Measurements from ENCODE around the gene MAP1LC3B2.

MAP1LC3B2 gene

DNA sequence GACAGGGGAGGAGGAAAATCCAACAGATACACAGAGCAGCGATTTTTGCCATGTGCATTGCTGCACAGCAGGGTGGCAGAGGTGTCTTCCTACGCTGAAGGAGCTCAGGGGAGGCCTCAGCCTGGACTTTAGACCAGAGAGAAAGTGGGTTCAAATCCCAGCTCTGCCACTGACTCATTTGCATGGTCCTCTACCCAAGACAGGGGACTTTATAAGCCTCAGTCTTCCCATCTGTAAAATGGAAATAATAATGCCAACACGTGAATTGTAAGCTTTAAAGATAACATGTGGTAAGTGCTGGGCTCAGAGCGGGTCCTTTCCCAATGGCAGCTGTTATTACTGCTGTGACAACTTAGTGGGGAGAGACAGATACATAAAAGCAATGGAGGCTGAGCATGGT, 62.0 kb downstream of the MAP1LC3B2 start:
- no peak overlapping the region for H3K27ac ChIP-seq (replicated peaks)
- DNase-seq (ENCODE audit: low read depth in 1 of 2, low spot score in 1 of 2) = no peak
- no peaks in the 10 kb centered on the region for H3K27me3 ChIP-seq (ENCODE audit: insufficient read depth, poor library complexity, severe bottlenecking)
- TF ChIP-seq GABPA (IDR thresholded peaks at IDR 0.05; ENCODE audit: low read depth) (no peak), CTCF (IDR thresholded peaks at IDR 0.05; ENCODE audit: insufficient read depth, low read length) (no peak), POLR2AphosphoS5 (IDR thresholded peaks at IDR 0.05; ENCODE audit: low read depth) (no peak), SPI1 (IDR thresholded peaks at IDR 0.05; ENCODE audit: borderline replicate concordance, low read depth) (no peak)
- TF ChIP-seq, protein P1, sequence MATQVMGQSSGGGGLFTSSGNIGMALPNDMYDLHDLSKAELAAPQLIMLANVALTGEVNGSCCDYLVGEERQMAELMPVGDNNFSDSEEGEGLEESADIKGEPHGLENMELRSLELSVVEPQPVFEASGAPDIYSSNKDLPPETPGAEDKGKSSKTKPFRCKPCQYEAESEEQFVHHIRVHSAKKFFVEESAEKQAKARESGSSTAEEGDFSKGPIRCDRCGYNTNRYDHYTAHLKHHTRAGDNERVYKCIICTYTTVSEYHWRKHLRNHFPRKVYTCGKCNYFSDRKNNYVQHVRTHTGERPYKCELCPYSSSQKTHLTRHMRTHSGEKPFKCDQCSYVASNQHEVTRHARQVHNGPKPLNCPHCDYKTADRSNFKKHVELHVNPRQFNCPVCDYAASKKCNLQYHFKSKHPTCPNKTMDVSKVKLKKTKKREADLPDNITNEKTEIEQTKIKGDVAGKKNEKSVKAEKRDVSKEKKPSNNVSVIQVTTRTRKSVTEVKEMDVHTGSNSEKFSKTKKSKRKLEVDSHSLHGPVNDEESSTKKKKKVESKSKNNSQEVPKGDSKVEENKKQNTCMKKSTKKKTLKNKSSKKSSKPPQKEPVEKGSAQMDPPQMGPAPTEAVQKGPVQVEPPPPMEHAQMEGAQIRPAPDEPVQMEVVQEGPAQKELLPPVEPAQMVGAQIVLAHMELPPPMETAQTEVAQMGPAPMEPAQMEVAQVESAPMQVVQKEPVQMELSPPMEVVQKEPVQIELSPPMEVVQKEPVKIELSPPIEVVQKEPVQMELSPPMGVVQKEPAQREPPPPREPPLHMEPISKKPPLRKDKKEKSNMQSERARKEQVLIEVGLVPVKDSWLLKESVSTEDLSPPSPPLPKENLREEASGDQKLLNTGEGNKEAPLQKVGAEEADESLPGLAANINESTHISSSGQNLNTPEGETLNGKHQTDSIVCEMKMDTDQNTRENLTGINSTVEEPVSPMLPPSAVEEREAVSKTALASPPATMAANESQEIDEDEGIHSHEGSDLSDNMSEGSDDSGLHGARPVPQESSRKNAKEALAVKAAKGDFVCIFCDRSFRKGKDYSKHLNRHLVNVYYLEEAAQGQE (IDR thresholded peaks at IDR 0.05; ENCODE audit: insufficient replicate concordance, low read depth) = no peak
- H3K4me3 ChIP-seq (replicated peaks; ENCODE audit: insufficient read depth, low read length) = no peak overlapping the region

DNA sequence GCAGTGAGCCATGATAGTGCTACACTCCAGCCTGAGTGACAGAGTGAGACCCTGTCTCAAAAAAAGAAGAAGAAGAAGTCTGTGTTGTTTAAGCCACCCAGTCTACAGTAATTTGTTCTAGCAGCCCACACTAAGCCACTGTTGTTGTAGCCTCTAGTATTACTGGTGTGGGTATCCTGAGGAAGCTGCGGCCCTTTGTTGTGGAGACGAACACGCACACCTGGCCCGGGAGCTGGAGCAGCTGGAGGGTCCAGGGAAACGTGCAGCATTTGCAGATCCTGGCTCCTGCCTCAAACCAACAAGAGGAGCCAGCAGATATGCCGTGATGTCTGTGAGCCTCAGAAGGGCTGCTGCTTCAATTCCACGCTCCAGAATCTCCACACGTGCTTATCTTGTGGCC, 65.3 kb downstream of the MAP1LC3B2 start:
- TF ChIP-seq SPI1 (IDR thresholded peaks at IDR 0.05; ENCODE audit: borderline replicate concordance, low read depth) (no peak), CTCF (IDR thresholded peaks at IDR 0.05; ENCODE audit: insufficient read depth, low read length) (no peak), POLR2AphosphoS5 (IDR thresholded peaks at IDR 0.05; ENCODE audit: low read depth) (no peak), GABPA (IDR thresholded peaks at IDR 0.05; ENCODE audit: low read depth) (no peak)
- TF ChIP-seq, protein P1 (IDR thresholded peaks at IDR 0.05; ENCODE audit: insufficient replicate concordance, low read depth) = no peak
- no peak for DNase-seq (ENCODE audit: low read depth in 1 of 2, low spot score in 1 of 2)
- Histone ChIP-seq H3K4me3 (replicated peaks; ENCODE audit: insufficient read depth, low read length) (no peak overlapping the region), H3K27me3 (ENCODE audit: insufficient read depth, poor library complexity, severe bottlenecking) (no peaks in the 10 kb centered on the region), H3K27ac (replicated peaks) (no peak overlapping the region)

DNA sequence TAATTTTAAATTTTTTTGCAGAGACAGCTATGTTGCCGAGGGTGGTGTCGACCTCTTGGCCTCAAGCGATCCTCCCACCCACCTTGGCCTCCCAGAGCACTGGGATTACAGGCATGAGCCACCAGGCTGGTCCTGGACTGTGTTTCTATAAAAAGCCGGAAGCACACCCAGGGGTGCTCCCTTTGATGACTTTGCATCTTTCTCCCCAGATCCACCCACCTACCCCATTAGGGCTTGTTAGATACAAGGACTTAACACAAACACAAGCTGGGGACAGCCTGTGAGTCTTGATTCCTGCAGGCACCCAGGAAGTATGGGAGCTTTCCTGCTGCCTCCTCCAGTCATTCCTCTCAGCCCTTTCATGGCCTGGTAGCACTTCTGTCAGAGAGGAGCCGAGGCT, 67.0 kb downstream of the MAP1LC3B2 start:
- DNase-seq (ENCODE audit: low read depth in 1 of 2, low spot score in 1 of 2) = no peak
- no peak for TF ChIP-seq SPI1 (IDR thresholded peaks at IDR 0.05; ENCODE audit: borderline replicate concordance, low read depth)
- no peak for TF ChIP-seq GABPA (IDR thresholded peaks at IDR 0.05; ENCODE audit: low read depth)
- TF ChIP-seq POLR2AphosphoS5 (IDR thresholded peaks at IDR 0.05; ENCODE audit: low read depth) = no peak
- TF ChIP-seq CTCF (IDR thresholded peaks at IDR 0.05; ENCODE audit: insufficient read depth, low read length) = no peak
- TF ChIP-seq, protein P1 (IDR thresholded peaks at IDR 0.05; ENCODE audit: insufficient replicate concordance, low read depth) = no peak
- no peaks in the 10 kb centered on the region for H3K27me3 ChIP-seq (ENCODE audit: insufficient read depth, poor library complexity, severe bottlenecking)
- H3K4me3 ChIP-seq (replicated peaks; ENCODE audit: insufficient read depth, low read length) = no peak overlapping the region
- no peak overlapping the region for H3K27ac ChIP-seq (replicated peaks)
